ENCODE results near the gene METTL2A. TPM values are rescaled to one million over a fixed set of nuclear protein-coding genes. Genes with fewer than 3 reads are reported as not detected.

The METTL2A gene
- polyA plus RNA-seq, 1 donor from 2014 or later = 18.7 TPM

GRCh38 chr17:62381561-62381960 lies 42.1 kb upstream of the METTL2A start:
- H3K9ac ChIP-seq (ENCODE audit: low read length) = no peak overlapping the region
- TF ChIP-seq EP300 (conservative IDR thresholded peaks at IDR 0.05; ENCODE audit: poor library complexity, severe bottlenecking) (no peak), MXI1 (conservative IDR thresholded peaks at IDR 0.05; ENCODE audit: poor library complexity, severe bottlenecking) (no peak), SMC3 (conservative IDR thresholded peaks at IDR 0.05; ENCODE audit: poor library complexity) (no peak), POLR2AphosphoS5 (IDR thresholded peaks at IDR 0.05) (no peak), EZH2 (IDR thresholded peaks at IDR 0.05; ENCODE audit: borderline replicate concordance, insufficient read depth, low read length, poor library complexity, severe bottlenecking) (no peak), TAF1 (IDR thresholded peaks at IDR 0.05; ENCODE audit: low read depth) (no peak), CTCF (IDR thresholded peaks at IDR 0.05; ENCODE audit: poor library complexity, severe bottlenecking) (no peak)
- H3F3A ChIP-seq (ENCODE audit: insufficient read depth, low read length, poor library complexity, severe bottlenecking) = no peaks in the 10 kb centered on the region
- no peak overlapping the region for H3K27ac ChIP-seq (ENCODE audit: low read length)
- no peaks in the 10 kb centered on the region for H3K9me2 ChIP-seq (ENCODE audit: insufficient read depth, low read length)
- H3K9me3 ChIP-seq (ENCODE audit: low read length) = no peaks in the 10 kb centered on the region
- H4K20me1 ChIP-seq (ENCODE audit: insufficient read depth) = no peaks in the 10 kb centered on the region
- H3K4me2 ChIP-seq (ENCODE audit: low read length) = no peak overlapping the region
- H3K27me3 ChIP-seq (ENCODE audit: insufficient read depth, low read depth, low read length) = no peaks in the 10 kb centered on the region
- no peaks in the 10 kb centered on the region for H3K79me2 ChIP-seq (replicated peaks; ENCODE audit: insufficient read depth, low read length)
- H3K36me3 ChIP-seq (ENCODE audit: insufficient read depth, low read length) = no peaks in the 10 kb centered on the region
- H3K4me3 ChIP-seq (ENCODE audit: low read length) = no peak overlapping the region
- no peak overlapping the region for H2AFZ ChIP-seq (ENCODE audit: low read depth, low read length)

DNA sequence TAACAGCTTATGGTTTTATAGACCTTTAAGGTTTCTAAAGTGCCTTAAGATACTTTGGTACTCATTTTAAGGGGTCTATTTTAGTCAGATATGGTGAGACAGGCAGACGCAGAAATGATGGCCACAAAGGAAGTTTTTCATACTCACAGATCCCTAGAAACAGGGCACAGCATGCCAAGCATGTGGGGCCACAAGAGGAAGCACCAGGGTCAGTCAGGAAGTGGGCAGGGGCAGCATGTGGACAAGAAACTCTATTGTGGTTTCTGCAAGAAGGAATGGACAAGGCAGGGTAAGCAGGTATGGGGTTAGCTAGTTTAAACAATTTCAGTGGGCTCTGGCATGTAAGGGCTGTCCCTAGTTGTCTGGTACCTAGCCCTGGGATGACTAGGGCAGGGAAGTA lies 34.8 kb upstream of the METTL2A start:
- Histone ChIP-seq H3K9me3 (ENCODE audit: low read length) (no peaks in the 10 kb centered on the region), H3K27ac (ENCODE audit: low read length) (no peak overlapping the region), H3K9me2 (ENCODE audit: insufficient read depth, low read length) (no peaks in the 10 kb centered on the region), H3K9ac (ENCODE audit: low read length) (no peak overlapping the region), H2AFZ (ENCODE audit: low read depth, low read length) (no peak overlapping the region), H3K36me3 (ENCODE audit: insufficient read depth, low read length) (no peaks in the 10 kb centered on the region), H4K20me1 (ENCODE audit: insufficient read depth) (no peaks in the 10 kb centered on the region), H3K79me2 (replicated peaks; ENCODE audit: insufficient read depth, low read length) (no peaks in the 10 kb centered on the region), H3F3A (ENCODE audit: insufficient read depth, low read length, poor library complexity, severe bottlenecking) (no peaks in the 10 kb centered on the region), H3K4me2 (ENCODE audit: low read length) (no peak overlapping the region), H3K4me3 (ENCODE audit: low read length) (no peak overlapping the region), H3K27me3 (ENCODE audit: insufficient read depth, low read depth, low read length) (no peaks in the 10 kb centered on the region)
- TF ChIP-seq, protein P1, sequence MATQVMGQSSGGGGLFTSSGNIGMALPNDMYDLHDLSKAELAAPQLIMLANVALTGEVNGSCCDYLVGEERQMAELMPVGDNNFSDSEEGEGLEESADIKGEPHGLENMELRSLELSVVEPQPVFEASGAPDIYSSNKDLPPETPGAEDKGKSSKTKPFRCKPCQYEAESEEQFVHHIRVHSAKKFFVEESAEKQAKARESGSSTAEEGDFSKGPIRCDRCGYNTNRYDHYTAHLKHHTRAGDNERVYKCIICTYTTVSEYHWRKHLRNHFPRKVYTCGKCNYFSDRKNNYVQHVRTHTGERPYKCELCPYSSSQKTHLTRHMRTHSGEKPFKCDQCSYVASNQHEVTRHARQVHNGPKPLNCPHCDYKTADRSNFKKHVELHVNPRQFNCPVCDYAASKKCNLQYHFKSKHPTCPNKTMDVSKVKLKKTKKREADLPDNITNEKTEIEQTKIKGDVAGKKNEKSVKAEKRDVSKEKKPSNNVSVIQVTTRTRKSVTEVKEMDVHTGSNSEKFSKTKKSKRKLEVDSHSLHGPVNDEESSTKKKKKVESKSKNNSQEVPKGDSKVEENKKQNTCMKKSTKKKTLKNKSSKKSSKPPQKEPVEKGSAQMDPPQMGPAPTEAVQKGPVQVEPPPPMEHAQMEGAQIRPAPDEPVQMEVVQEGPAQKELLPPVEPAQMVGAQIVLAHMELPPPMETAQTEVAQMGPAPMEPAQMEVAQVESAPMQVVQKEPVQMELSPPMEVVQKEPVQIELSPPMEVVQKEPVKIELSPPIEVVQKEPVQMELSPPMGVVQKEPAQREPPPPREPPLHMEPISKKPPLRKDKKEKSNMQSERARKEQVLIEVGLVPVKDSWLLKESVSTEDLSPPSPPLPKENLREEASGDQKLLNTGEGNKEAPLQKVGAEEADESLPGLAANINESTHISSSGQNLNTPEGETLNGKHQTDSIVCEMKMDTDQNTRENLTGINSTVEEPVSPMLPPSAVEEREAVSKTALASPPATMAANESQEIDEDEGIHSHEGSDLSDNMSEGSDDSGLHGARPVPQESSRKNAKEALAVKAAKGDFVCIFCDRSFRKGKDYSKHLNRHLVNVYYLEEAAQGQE (IDR thresholded peaks at IDR 0.05; ENCODE audit: borderline replicate concordance) = no peak
- TF ChIP-seq EP300 (conservative IDR thresholded peaks at IDR 0.05; ENCODE audit: poor library complexity, severe bottlenecking) (no peak), TAF1 (IDR thresholded peaks at IDR 0.05; ENCODE audit: low read depth) (no peak), RAD21 (conservative IDR thresholded peaks at IDR 0.05) (no peak), EZH2 (IDR thresholded peaks at IDR 0.05; ENCODE audit: borderline replicate concordance, insufficient read depth, low read length, poor library complexity, severe bottlenecking) (no peak), SMC3 (conservative IDR thresholded peaks at IDR 0.05; ENCODE audit: poor library complexity) (no peak), MXI1 (conservative IDR thresholded peaks at IDR 0.05; ENCODE audit: poor library complexity, severe bottlenecking) (no peak), POLR2AphosphoS5 (IDR thresholded peaks at IDR 0.05) (no peak), CTCF (IDR thresholded peaks at IDR 0.05; ENCODE audit: poor library complexity, severe bottlenecking) (no peak)
